ENCODE results near the gene RAB6D.
"Not testable (repeated sequence)": the region's sequence is repeated elsewhere in the genome, so short reads cannot be mapped to it uniquely, and the experiment has no call there.

The RAB6D gene

DNA sequence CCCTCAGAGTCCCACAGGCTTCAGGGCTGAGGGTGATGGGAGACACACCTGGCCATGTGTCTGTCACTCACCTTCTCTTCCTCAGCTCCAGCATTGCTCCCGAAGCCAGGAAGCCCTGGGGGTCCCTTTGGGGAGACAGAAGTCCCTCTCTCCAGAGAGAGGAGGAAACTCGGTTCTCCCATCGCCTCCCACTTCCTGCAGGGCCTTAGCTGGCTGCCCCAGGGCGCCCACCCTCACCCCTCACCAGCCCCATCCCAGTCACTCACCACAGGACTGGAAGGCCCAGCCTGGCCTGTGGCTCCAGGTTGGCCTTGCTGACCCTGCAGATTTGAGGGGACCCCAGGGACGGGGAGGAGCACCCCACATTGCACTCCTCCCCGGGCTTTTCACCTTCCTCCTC is 2.7 kb upstream of the RAB6D start:
- no peak for DNase-seq (ENCODE audit: low read depth in 2 of 3, low spot score in 2 of 3)

GRCh38 chr2:131365452-131365851 is 1.5 kb upstream of the RAB6D start:
- no peak for DNase-seq (ENCODE audit: low read depth in 2 of 3, low spot score in 2 of 3)

DNA sequence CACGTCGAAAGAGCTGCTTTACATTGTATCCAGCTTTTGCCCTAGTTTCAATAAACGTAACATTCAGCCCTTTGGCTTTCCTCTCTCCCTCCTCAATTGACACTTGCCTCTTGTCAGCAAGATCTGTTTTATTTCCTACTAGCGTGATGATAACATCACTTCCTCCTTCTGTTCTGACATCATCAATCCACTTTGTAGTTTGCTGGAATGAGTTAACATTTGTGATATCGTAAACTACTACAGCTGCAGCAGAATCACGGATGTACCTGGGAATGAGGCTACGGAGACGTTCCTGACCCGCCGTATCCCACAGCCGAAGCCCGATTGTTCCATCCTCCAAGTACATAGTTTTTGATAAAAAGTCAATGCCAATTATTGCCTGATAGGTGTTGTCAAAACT is 755 bp downstream of the RAB6D start:
- DNase-seq (ENCODE audit: low read depth in 2 of 3, low spot score in 2 of 3), result not testable (repeated sequence)

GRCh38 chr2:131361773-131362172 is 2.2 kb downstream of the RAB6D start:
- not testable (repeated sequence) for DNase-seq (ENCODE audit: low read depth in 2 of 3, low spot score in 2 of 3)

DNA sequence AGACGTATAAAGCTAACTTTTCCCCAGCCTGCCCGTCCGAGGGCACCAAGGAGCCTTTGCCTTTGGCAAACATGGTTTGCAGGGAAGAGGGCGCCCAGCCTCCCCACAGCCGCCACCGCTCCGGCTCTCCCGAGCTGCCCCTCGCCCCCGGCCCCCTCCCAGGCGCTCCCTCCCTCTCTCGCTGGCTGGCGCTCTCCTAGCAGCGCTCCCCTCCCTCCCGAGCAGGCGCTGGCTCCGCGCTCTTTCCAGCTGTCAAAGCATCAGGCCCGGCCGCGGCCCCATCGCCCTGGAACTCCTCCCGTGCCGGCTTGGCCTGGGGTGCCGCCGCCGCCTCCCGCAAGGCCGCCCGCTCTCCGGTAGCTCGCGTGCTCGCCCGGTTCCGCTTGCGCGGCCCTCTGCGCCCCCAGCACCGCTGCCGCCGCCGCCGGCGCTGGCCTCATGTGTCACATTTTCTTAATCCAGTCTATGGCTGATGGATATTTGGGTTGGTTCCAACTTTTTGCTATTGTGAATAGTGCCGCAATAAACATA is 10.7 kb downstream of the RAB6D start:
- DNase-seq (ENCODE audit: low read depth in 2 of 3, low spot score in 2 of 3), result not testable (repeated sequence)

GRCh38 chr2:131349021-131349420 is 14.9 kb downstream of the RAB6D start:
- no peak for DNase-seq (ENCODE audit: low read depth in 2 of 3, low spot score in 2 of 3)

- DNase-seq (ENCODE audit: low read depth in 2 of 3, low spot score in 2 of 3), result not testable (repeated sequence)
Observed at GRCh38 chr2:131347035-131347434, 16.9 kb downstream of the RAB6D start.

DNA sequence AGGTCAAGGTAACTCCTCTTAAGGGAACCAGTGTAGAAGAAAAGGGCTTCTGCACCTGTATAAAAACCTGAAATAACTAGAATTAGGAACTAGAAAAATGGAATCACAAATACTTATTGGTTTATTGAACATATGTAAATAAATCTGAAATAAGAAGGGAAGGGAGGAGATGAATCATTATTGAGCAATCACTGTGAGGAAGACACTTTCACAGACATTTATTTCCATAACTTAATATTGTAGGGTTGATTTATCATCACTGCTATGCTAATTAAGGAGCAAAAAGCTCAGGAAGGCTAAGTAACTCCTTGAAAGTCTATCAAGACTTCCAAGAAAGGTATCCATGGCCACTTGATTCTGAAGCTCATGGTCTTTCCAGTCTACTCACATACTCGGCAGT is 24.7 kb downstream of the RAB6D start:
- not testable (repeated sequence) for DNase-seq (ENCODE audit: low read depth in 2 of 3, low spot score in 2 of 3)

GRCh38 chr2:131335319-131335718 is 28.6 kb downstream of the RAB6D start:
- not testable (repeated sequence) for DNase-seq (ENCODE audit: low read depth in 2 of 3, low spot score in 2 of 3)

DNA sequence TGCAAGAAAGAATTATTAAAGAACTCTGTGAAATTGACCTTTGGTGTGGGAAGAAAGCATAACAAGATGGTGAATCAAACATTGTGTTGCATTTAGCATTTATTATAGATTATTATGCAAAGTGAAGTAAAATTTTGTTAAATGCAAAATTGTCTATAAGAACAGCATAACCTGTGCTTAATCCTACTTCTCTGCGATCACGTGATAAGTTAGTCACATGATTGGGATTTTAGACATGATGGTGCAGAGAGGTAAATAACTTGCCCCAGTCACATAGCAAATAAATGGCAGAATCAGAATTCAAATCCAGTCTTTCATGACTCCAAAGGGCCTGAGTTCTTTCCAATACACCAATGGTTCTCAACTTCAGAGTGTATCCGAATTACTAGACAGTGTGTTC is 31.3 kb downstream of the RAB6D start:
- not testable (repeated sequence) for DNase-seq (ENCODE audit: low read depth in 2 of 3, low spot score in 2 of 3)

- not testable (repeated sequence) for DNase-seq (ENCODE audit: low read depth in 2 of 3, low spot score in 2 of 3)
Observed at GRCh38 chr2:131331000-131331399, 33.0 kb downstream of the RAB6D start.

GRCh38 chr2:131322209-131322608 is 41.8 kb downstream of the RAB6D start:
- DNase-seq (ENCODE audit: low read depth in 2 of 3, low spot score in 2 of 3), result no peak

DNA sequence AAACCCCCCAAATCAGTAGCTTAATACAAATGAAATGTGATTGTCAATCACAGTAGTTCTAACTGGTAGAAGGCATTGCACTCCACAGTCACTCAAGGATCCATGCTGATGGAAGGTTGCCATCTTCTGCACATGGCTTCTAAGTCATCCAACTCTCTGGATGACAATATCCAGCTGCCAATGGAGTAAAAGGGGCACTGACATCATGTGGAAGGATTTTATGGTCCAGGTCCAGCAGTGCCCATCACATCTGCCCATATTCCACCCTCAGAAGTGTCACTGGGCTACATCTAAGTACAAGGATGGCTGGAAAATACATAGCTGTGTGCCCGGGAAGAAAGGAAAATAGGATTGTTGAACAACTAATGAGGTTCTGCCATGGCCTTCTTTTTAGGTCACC is 42.6 kb downstream of the RAB6D start:
- not testable (repeated sequence) for DNase-seq (ENCODE audit: low read depth in 2 of 3, low spot score in 2 of 3)

- DNase-seq (ENCODE audit: low read depth in 2 of 3, low spot score in 2 of 3), result not testable (repeated sequence)
Observed at GRCh38 chr2:131311001-131311400, 53.0 kb downstream of the RAB6D start.

All from activated CD8-positive, alpha-beta memory T cell treated with anti-CD3 and anti-CD28 coated beads for 48 hours (primary cell).